ENCODE results near the gene REM2. TPM values are rescaled to one million over a fixed set of nuclear protein-coding genes. Genes with fewer than 3 reads are reported as not detected.

The REM2 gene
- total RNA-seq, 1 donor from 2014 or later: 0.79 TPM

DNA sequence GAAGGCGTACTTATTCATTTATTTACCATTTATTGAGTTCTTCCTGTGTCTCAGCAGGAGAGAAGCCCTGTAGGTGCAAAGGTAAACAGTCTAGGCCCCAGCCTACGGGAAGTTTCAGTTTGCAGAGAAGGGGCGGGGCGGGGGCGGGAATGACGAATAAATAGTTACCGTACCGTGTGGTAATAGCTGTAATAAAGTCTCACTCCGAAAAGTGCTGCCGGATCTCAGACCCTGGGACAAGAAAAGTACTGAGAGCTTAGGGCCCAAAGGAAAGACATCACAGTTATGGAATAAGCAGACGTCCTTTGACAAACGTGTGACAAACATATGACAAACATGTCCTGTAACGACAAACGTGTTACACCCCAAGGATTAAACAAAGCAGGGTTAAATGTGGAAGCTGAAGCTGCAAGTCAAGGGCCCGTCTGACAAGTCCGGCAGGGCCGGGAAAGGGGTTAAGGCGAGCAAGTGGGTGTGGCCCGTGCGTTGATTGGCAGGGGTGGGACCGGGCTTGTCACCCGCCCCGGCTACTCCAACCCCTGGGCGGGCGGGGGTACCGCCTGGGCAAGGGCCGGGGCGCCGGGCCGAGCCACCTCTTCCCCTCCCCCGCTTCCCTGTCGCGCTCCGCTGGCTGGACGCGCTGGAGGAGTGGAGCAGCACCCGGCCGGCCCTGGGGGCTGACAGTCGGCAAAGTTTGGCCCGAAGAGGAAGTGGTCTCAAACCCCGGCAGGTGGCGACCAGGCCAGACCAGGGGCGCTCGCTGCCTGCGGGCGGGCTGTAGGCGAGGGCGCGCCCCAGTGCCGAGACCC is 11.6 kb upstream of the REM2 start, which contains the start of gene LRP10:
TSS of gene LRP10 (plus strand) at position 517 of the 809 bp plus-strand sequence. CDS start 564 bp downstream, outside the sequence.
- peaks cover 27% of the 10 kb centered on the region for H3K79me2 ChIP-seq (ENCODE audit: insufficient read depth, low read length)
- peaks cover 28% of the 10 kb centered on the region for H4K20me1 ChIP-seq (ENCODE audit: insufficient read depth, low read length)
- Mint-ChIP-seq H3K36me3 (ENCODE audit: low read depth, unreplicated experiment) (peaks cover 8% of the 10 kb centered on the region), H3K27ac (ENCODE audit: unreplicated experiment) (peak within 1 kb of the TSS; percentile 99), H3K4me1 (ENCODE audit: low read depth, unreplicated experiment) (peaks cover 11% of the 10 kb centered on the region), H3K9me3 (ENCODE audit: unreplicated experiment) (no peaks in the 10 kb centered on the region), H3K4me3 (ENCODE audit: unreplicated experiment) (peak within 1 kb of the TSS; percentile 91), H3K27me3 (ENCODE audit: low read depth, unreplicated experiment) (no peaks in the 10 kb centered on the region)
- H3K27me3 ChIP-seq (ENCODE audit: insufficient read depth, low read length): no peaks in the 10 kb centered on the region
- peak within 1 kb of the TSS; percentile 70 for H3K4me3 ChIP-seq (ENCODE audit: insufficient read depth, low read depth, low read length)
- DNase-seq (ENCODE audit: low read depth): peak; percentile 74
- H3K4me1 ChIP-seq (ENCODE audit: insufficient read depth, low read length): peaks cover 11% of the 10 kb centered on the region
- H3K36me3 ChIP-seq (ENCODE audit: insufficient read depth, low read length): peaks cover 7% of the 10 kb centered on the region
- no peak for FAIRE-seq
- peak within 1 kb of the TSS; percentile 90 for H3K4me2 ChIP-seq (ENCODE audit: low read length)
- peak within 1 kb of the TSS; percentile 87 for H3K27ac ChIP-seq (ENCODE audit: low read depth, low read length)
- peak within 1 kb of the TSS; percentile 84 for H3K9ac ChIP-seq (ENCODE audit: low read length)
- TF ChIP-seq EZH2 (IDR thresholded peaks at IDR 0.05; ENCODE audit: insufficient read depth, low read length): no peak
- TF ChIP-seq, protein P1, sequence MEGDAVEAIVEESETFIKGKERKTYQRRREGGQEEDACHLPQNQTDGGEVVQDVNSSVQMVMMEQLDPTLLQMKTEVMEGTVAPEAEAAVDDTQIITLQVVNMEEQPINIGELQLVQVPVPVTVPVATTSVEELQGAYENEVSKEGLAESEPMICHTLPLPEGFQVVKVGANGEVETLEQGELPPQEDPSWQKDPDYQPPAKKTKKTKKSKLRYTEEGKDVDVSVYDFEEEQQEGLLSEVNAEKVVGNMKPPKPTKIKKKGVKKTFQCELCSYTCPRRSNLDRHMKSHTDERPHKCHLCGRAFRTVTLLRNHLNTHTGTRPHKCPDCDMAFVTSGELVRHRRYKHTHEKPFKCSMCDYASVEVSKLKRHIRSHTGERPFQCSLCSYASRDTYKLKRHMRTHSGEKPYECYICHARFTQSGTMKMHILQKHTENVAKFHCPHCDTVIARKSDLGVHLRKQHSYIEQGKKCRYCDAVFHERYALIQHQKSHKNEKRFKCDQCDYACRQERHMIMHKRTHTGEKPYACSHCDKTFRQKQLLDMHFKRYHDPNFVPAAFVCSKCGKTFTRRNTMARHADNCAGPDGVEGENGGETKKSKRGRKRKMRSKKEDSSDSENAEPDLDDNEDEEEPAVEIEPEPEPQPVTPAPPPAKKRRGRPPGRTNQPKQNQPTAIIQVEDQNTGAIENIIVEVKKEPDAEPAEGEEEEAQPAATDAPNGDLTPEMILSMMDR (IDR thresholded peaks at IDR 0.05; ENCODE audit: insufficient read depth, low read depth, low read length): no peak
- H3K9me3 ChIP-seq (ENCODE audit: insufficient read depth, low read depth, low read length): no peaks in the 10 kb centered on the region
- peak within 1 kb of the TSS; percentile 73 for H2AFZ ChIP-seq (ENCODE audit: low read depth, low read length)

GRCh38 chr14:22872033-22872832 is 10.8 kb upstream of the REM2 start:
- Histone ChIP-seq H3K4me2 (ENCODE audit: low read length) (peak overlapping the region; percentile 90), H3K4me1 (ENCODE audit: insufficient read depth, low read length) (peaks cover 11% of the 10 kb centered on the region), H3K9ac (ENCODE audit: low read length) (peak overlapping the region; percentile 84), H3K27ac (ENCODE audit: low read depth, low read length) (peak overlapping the region; percentile 87), H3K9me3 (ENCODE audit: insufficient read depth, low read depth, low read length) (no peaks in the 10 kb centered on the region), H3K79me2 (ENCODE audit: insufficient read depth, low read length) (peaks cover 27% of the 10 kb centered on the region), H3K36me3 (ENCODE audit: insufficient read depth, low read length) (peaks cover 7% of the 10 kb centered on the region), H3K4me3 (ENCODE audit: insufficient read depth, low read depth, low read length) (peak overlapping the region; percentile 70), H3K27me3 (ENCODE audit: insufficient read depth, low read length) (no peaks in the 10 kb centered on the region), H2AFZ (ENCODE audit: low read depth, low read length) (peak overlapping the region; percentile 73), H4K20me1 (ENCODE audit: insufficient read depth, low read length) (peaks cover 31% of the 10 kb centered on the region)
- DNase-seq (ENCODE audit: low read depth) (peak; percentile 78), FAIRE-seq (no peak)
- H3K4me3 Mint-ChIP-seq (ENCODE audit: unreplicated experiment): peak overlapping the region; percentile 90
- no peaks in the 10 kb centered on the region for H3K27me3 Mint-ChIP-seq (ENCODE audit: low read depth, unreplicated experiment)
- peak overlapping the region; percentile 86 for H3K27ac Mint-ChIP-seq (ENCODE audit: unreplicated experiment)
- no peak for TF ChIP-seq EZH2 (IDR thresholded peaks at IDR 0.05; ENCODE audit: insufficient read depth, low read length)
- TF ChIP-seq, protein P1 (IDR thresholded peaks at IDR 0.05; ENCODE audit: insufficient read depth, low read depth, low read length): peak; percentile 94
- H3K4me1 Mint-ChIP-seq (ENCODE audit: low read depth, unreplicated experiment): peaks cover 11% of the 10 kb centered on the region
- H3K9me3 Mint-ChIP-seq (ENCODE audit: unreplicated experiment): no peaks in the 10 kb centered on the region
- H3K36me3 Mint-ChIP-seq (ENCODE audit: low read depth, unreplicated experiment): peaks cover 10% of the 10 kb centered on the region
